Suprapubic skin (tissue), 4 donors: Measurements from ENCODE around the gene FAM171A2. TPM values are rescaled to one million over a fixed set of nuclear protein-coding genes. Genes with fewer than 3 reads are reported as not detected.

Experiments
- DNase-seq, 2 donors: peaks; one replicate each; pipeline ENCODE4 v3.0.0-alpha.2; 2019; ENCODE audit warnings: low spot score in 2 of 2
- H3K27ac ChIP-seq: fragments of 200-600 bp; sonication (generic); one replicate; pipeline ENCODE4 v1.5.1; 2019
- H3K27me3 ChIP-seq: fragments of 200-600 bp; sonication (generic); one replicate; pipeline ENCODE4 v1.5.1; 2019
- H3K36me3 ChIP-seq: fragments of 200-600 bp; sonication (generic); one replicate; pipeline ENCODE4 v1.5.1; 2019
- H3K4me1 ChIP-seq: fragments of 200-600 bp; sonication (generic); one replicate; pipeline ENCODE4 v1.5.1; 2019
- H3K4me3 ChIP-seq: fragments of 200-600 bp; sonication (generic); one replicate; pipeline ENCODE4 v1.5.1; 2019; ENCODE audit warnings: mild to moderate bottlenecking
- H3K9me3 ChIP-seq: fragments of 200-600 bp; sonication (generic); one replicate; pipeline ENCODE4 v1.5.1; 2019
- EP300 ChIP-seq: sonication (generic); formaldehyde crosslinking; IDR thresholded peaks from one replicate; pipeline ENCODE4 v1.6.1; 2017; ENCODE audit warnings: antibody characterized with exemption
- POLR2A ChIP-seq, 2 donors: fragments of 450-650 bp; IDR thresholded peaks; one replicate each; pipeline ENCODE4 v1.6.1; 2017; ENCODE audit warnings: antibody characterized with exemption in 2 of 2, mild to moderate bottlenecking in 2 of 2, moderate library complexity in 2 of 2
- POLR2AphosphoS5 ChIP-seq, 3 donors: sonication (generic); formaldehyde crosslinking; IDR thresholded peaks; one replicate each; pipeline ENCODE4 v1.6.1; 2017; ENCODE audit warnings: antibody characterized with exemption in 3 of 3
- WGBS: methylation state at CpG from one replicate; pipeline ENCODE4 v1.1.5; 2018; 5-methylcytosine and 5-hydroxymethylcytosine counted together
- total RNA-seq, 4 donors: library from RNA; depleted of rRNA; stranded (reverse); fragments of >200 nt; gene quantifications; one replicate each; pipeline ENCODE4 v1.1.0, GENCODE V29; 2016
- TF ChIP-seq, protein P1 (sequence below), 2 donors: fragments of 200-600 bp in 1 of 2; fragments of 450-650 bp in 1 of 2; sonication (generic) in 1 of 2; IDR thresholded peaks; one replicate each; pipeline ENCODE4 v1.5.1; 2016 to 2019; ENCODE audit warnings: antibody characterized with exemption in 2 of 2, mild to moderate bottlenecking in 1 of 2, moderate library complexity in 1 of 2

The FAM171A2 gene
- total RNA-seq, 4 donors from 2014 or later = 1.2 to 2.6 (median 1.5) TPM

DNA sequence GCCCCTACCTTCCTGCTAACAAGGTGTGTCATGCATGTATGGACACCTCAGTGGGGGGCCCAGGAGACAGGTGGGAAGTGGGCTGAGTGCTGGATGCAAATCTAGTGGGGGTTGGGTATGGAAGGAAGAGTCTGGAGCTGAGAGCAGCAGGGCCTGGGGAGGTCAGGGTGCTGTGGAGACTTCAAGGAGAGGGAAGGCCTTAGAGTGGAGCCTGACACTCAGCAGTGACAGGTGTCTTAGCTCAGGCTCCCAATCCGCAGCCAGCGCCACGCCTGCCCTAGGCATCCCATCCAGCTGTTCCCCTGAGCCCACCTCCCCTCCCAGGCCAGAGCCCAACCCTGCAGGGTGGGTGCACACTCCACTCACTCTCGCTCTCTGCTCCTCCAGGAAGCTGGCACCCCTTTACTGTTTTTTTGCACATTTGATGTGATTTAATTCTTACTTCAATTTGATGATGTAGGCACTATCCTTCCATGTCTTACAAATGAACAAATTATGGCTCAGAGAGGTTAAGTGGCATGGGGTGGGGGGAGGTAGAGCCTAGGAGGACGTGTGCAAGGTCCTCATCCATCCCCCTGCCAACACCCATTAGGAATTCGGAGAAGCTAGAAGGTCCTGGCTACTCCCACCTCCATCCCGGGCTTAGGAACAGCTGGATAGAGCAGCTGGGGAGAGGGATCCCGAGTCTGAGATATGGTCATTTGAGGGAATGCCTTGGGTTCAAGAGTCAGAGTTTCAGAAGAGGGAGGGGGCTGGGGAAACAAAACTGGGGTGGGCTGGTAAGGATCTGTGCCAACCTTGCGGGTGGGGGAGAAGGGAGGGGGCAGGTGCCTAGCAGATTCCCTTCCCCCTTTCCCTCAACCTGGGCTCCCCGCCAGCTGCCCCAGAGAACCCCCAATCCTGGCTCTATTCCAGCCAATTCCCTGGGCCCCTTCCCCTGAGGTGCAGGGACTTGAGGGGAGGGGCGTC, 2.1 kb downstream of the FAM171A2 start:
- Histone ChIP-seq H3K27me3 (peaks cover 9% of the 10 kb centered on the region), H3K4me3 (no peak overlapping the region), H3K4me1 (peaks cover 19% of the 10 kb centered on the region), H3K9me3 (no peaks in the 10 kb centered on the region), H3K36me3 (no peaks in the 10 kb centered on the region), H3K27ac (no peak overlapping the region)
- no peak for DNase-seq
- 64% methylated on average over 11 of the region's 11 CpGs for WGBS
- TF ChIP-seq POLR2A (IDR thresholded peaks at IDR 0.05) (no peak), POLR2AphosphoS5 (IDR thresholded peaks at IDR 0.05) (no peak), EP300 (no peak)
- TF ChIP-seq, protein P1, sequence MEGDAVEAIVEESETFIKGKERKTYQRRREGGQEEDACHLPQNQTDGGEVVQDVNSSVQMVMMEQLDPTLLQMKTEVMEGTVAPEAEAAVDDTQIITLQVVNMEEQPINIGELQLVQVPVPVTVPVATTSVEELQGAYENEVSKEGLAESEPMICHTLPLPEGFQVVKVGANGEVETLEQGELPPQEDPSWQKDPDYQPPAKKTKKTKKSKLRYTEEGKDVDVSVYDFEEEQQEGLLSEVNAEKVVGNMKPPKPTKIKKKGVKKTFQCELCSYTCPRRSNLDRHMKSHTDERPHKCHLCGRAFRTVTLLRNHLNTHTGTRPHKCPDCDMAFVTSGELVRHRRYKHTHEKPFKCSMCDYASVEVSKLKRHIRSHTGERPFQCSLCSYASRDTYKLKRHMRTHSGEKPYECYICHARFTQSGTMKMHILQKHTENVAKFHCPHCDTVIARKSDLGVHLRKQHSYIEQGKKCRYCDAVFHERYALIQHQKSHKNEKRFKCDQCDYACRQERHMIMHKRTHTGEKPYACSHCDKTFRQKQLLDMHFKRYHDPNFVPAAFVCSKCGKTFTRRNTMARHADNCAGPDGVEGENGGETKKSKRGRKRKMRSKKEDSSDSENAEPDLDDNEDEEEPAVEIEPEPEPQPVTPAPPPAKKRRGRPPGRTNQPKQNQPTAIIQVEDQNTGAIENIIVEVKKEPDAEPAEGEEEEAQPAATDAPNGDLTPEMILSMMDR (IDR thresholded peaks at IDR 0.05) = no peak

DNA sequence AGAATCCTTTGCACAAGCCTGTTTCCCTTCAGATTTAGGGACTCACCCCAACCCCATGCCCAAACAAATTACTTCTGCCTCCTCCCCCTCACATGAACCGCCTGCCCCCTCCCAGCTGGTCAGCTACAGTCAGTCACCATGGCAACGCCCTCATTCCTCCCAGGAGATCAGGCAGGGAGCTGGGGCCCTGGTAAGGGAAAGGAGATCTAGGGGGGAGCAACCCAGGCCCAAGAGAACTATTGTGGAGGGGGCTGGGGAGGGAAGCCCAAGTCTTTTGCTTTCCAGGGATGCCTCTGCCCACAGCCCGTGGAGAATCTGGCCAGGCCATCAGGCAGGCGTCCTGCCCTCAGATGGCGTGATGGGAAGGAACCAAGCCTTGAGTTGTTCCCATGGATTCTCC, 2.8 kb downstream of the FAM171A2 start:
- Histone ChIP-seq H3K36me3 (no peaks in the 10 kb centered on the region), H3K27ac (no peak overlapping the region), H3K4me3 (no peak overlapping the region), H3K27me3 (peaks cover 6% of the 10 kb centered on the region), H3K4me1 (peaks cover 19% of the 10 kb centered on the region), H3K9me3 (no peaks in the 10 kb centered on the region)
- 64% methylated on average over 4 of the region's 5 CpGs for WGBS
- DNase-seq = no peak
- TF ChIP-seq POLR2AphosphoS5 (IDR thresholded peaks at IDR 0.05) (no peak), POLR2A (IDR thresholded peaks at IDR 0.05) (no peak), EP300 (no peak)
- TF ChIP-seq, protein P1 (IDR thresholded peaks at IDR 0.05) = no peak

DNA sequence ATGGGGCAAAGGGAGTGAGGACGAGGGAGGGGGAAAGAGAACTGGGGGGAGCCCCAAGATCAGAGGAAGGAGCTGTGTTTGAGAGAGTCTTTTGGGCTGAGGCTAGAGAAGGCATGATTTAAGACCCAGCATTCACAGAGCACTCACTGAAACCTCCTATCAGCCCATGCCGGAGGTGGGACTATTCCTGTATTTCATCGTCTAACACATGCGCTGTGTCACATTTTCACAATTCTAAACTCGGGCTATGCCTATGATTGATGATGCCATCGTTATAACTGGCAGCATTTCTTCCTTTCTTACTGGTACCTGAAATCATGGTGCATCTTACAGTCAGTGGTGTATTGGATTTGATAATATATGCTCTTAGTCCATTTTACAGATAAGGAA, 3.5 kb downstream of the FAM171A2 start:
- no peaks in the 10 kb centered on the region for H3K36me3 ChIP-seq
- no peak overlapping the region for H3K4me3 ChIP-seq
- no peak overlapping the region for H3K27ac ChIP-seq
- H3K9me3 ChIP-seq = no peaks in the 10 kb centered on the region
- DNase-seq = no peak
- peaks cover 6% of the 10 kb centered on the region for H3K27me3 ChIP-seq
- TF ChIP-seq EP300 (no peak), POLR2A (IDR thresholded peaks at IDR 0.05) (no peak), POLR2AphosphoS5 (IDR thresholded peaks at IDR 0.05) (no peak)
- TF ChIP-seq, protein P1 (IDR thresholded peaks at IDR 0.05) = no peak
- WGBS = 53% methylated on average over 6 of the region's 6 CpGs
- peaks cover 19% of the 10 kb centered on the region for H3K4me1 ChIP-seq

DNA sequence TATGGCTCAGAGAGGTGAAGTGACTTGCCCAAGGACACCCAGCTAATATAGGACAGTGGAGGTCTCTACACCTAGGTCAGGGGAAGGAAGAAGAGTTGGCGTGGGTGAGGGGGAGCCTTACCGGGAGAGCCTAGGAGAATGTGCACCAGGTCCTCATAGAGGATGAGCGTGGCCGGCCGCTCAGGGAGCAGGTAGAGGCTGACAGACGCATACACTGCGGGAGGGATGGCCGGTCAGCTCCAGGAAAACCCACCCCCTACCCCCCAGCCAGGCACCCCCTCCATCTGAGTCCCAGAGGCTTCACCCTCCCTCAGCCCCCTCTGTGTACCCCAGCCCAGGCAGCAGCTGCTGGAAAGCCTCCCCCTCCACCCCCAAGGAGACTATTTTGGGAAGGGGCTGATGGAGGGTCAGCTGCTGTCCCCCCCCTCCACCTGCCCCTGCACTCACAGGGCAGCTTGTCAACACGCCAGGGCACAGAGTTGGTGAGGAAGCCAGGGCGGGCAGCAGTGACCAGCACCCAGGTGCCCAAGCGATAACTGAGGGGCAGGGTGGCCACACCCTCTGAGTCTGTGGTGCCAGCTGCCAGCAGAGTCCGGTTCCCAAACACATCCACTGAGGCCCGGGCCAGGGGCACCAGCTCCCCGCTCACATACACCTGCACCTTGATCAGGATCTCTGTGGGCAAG, 4.1 kb downstream of the FAM171A2 start:
- Histone ChIP-seq H3K36me3 (no peaks in the 10 kb centered on the region), H3K4me1 (peaks cover 20% of the 10 kb centered on the region), H3K4me3 (no peak overlapping the region), H3K9me3 (no peaks in the 10 kb centered on the region), H3K27me3 (peaks cover 6% of the 10 kb centered on the region), H3K27ac (no peak overlapping the region)
- no peak for TF ChIP-seq POLR2AphosphoS5 (IDR thresholded peaks at IDR 0.05)
- TF ChIP-seq, protein P1 (IDR thresholded peaks at IDR 0.05) = no peak
- no peak for TF ChIP-seq POLR2A (IDR thresholded peaks at IDR 0.05)
- no peak for TF ChIP-seq EP300
- DNase-seq = no peak
- WGBS = 71% methylated on average over 8 of the region's 14 CpGs

DNA sequence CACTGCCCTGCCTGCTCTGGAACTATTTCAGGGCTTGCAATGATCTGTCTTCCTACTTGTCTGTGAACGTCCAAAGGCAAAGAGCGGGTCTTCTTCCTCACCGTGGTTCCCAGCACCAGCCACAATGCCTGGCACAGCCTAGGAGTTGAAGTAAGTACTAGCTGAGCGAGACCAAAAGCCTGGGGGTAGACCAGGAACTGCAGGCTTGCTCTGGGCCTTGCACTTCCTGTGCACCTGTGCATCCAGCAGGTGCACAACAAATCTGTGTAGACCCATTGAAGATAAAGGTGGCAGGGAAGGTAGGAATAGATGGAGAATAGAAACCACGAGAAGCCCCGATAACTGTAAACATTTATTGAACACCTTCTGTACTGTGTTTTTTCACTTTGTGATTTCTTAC, 4.6 kb downstream of the FAM171A2 start:
- WGBS = 65% methylated on average over 6 of the region's 6 CpGs
- Histone ChIP-seq H3K4me1 (peaks cover 21% of the 10 kb centered on the region), H3K9me3 (no peaks in the 10 kb centered on the region), H3K4me3 (no peak overlapping the region), H3K36me3 (no peaks in the 10 kb centered on the region), H3K27me3 (peaks cover 6% of the 10 kb centered on the region), H3K27ac (no peak overlapping the region)
- TF ChIP-seq EP300 (no peak), POLR2A (IDR thresholded peaks at IDR 0.05) (no peak), POLR2AphosphoS5 (IDR thresholded peaks at IDR 0.05) (no peak)
- no peak for DNase-seq
